GM19351 (cell line): ENCODE measurements around the gene POP7.
"Not testable (repeated sequence)": the region's sequence is repeated elsewhere in the genome, so short reads cannot be mapped to it uniquely, and the experiment has no call there.

ENCODE experiments used
- ATAC-seq: cut with Tn5 transposase; IDR thresholded peaks from one replicate; pipeline ENCODE4 v1.9.1; 2021; ENCODE audit warnings: mild to moderate bottlenecking, moderate library complexity; ENCODE audit not compliant: unreplicated experiment

The POP7 gene

GRCh38 chr7:100705753-100706671 lies at the start of gene POP7:
POP7 (plus strand) TSS chr7:100706121; CDS start chr7:100706831, 710 bp downstream.
- peak; percentile 84 for ATAC-seq

DNA sequence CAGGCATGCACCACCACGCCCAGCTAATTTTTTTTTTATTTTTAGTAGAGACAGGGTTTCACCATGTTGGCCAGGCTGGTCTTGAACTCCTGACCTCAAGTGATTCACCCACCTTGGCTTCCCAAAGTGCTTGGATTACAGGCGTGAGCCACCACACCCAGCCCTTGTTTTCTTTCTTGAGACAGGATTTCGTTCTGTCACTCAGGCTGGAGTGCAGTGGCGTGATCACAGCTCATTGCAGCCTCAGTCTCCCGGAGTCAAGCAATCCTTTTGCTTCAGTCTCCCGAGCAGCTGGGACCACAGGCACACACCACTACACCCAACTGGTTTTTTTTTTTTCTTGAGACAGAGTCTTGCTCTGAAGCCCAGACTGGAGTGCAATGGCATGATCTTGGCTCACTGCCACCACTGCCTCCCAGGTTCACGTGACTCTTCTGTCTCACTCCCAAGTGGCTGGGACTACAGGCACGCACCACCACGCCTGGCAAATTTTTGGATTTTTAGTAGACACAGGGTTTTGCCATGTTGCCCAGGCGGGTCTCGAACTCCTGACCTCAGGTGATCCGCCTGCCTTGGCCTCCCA lies 43.6 kb upstream of the POP7 start:
- ATAC-seq = not testable (repeated sequence)

- no peak for ATAC-seq
Measured at GRCh38 chr7:100665168-100665726, 40.7 kb upstream of the POP7 start.

GRCh38 chr7:100667331-100668068 lies 38.4 kb upstream of the POP7 start:
- ATAC-seq = no peak

GRCh38 chr7:100668069-100668449 lies 37.9 kb upstream of the POP7 start:
- ATAC-seq = no peak

DNA sequence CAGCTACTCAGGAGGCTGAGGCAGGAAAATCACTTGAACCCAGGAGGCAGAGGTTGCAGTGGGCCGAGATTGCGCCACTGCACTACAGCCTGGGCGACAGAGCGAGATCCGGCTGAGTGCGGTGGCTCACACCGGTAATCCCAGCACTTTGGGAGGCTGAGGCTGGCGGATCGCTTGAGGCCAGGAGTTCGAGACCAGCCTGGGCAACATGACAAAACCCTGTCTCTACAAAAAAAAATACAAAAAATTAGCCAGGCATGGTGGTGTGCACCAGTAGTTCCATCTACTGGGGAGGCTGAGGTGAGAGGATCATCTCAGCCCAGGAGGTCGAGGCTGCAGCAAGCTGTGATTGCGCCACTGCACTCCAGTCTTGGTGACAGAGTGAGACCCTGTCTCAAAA lies 36.8 kb upstream of the POP7 start:
- ATAC-seq = not testable (repeated sequence)

DNA sequence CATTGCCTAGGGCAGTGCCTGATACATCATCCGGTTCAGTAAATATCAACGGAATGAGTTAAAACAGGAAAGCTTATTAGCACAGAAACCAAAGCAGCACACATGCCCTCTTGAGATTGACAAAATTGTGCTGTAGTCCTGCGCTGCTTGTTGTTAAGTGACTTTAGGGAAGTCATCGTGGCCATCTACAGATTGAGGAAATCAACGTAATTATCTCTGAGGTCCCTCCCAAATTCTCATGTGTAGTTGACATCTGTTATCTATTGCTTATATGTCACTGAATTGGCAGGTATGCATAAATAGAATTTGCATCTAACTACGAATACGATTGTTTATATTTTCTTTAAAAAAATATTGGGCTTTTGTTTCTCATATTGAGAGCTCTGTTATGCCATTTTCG lies 35.8 kb upstream of the POP7 start:
- ATAC-seq = no peak

- ATAC-seq = no peak
Measured at GRCh38 chr7:100671353-100672327, 34.3 kb upstream of the POP7 start.

- ATAC-seq = peak; percentile 48
Measured at GRCh38 chr7:100673302-100673941, 32.5 kb upstream of the POP7 start, which contains the start of gene GNB2. GNB2 (plus strand) TSS chr7:100673740; CDS start chr7:100676266, 2,526 bp downstream.

DNA sequence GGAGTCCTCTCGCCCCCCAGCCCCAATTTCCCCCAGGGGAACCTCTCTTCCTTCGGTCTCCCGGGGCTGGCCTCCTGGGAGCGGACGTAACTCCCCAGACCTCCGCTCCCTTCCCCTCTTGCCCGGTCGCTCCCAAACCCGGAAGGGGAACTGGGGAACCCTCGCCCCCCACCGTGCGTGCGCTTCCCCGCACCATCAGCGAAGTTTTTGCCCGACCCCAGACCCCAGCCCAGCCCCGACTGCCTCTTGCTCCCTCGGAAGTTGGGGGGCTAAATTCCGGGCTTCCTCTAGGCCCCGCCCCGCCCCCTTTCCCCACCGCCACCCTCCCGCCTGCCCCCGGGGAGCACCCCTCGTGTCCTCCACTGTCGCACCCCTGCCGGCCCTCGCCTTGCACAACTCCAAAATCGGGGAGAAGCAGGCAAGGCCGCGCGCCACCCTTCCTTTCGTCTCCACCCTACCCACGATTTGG lies 31.9 kb upstream of the POP7 start:
- no peak for ATAC-seq

DNA sequence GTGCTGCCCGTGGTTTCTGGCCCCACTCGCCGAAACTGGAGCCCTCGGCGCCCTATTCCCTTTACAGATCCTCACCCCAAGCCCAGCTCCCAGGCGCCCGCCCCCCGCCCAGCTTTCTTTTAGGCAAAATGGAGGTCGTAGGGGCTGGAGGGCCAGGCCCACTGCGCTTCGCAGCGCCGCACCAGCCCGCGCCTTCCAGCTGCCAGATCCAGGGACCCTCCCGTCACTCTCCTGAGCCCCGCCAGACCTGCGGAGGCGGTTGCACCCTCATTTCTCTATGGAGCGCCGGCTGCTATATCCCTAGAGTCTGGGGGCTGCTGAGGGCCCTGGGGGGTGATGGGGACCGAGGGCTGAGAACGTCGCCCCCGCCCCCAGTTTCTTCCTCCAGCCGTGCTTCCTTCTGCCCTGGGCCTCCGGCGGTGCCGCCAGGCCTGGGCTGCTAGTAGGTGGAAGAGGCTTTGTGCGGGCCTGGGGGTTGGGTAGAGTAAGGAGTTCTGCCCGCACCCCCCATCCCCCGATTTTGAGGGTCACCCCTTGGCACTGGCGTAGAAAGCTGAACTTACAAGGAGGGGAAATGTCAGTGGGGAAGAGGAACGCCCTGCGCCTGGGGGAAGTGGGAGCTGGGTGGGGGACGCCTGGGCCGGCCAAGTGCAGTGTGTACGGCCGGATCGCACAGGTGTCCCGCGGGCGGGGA lies 31.4 kb upstream of the POP7 start:
- ATAC-seq = no peak

- peak; percentile 5 for ATAC-seq
Measured at GRCh38 chr7:100675105-100675451, 30.8 kb upstream of the POP7 start.

DNA sequence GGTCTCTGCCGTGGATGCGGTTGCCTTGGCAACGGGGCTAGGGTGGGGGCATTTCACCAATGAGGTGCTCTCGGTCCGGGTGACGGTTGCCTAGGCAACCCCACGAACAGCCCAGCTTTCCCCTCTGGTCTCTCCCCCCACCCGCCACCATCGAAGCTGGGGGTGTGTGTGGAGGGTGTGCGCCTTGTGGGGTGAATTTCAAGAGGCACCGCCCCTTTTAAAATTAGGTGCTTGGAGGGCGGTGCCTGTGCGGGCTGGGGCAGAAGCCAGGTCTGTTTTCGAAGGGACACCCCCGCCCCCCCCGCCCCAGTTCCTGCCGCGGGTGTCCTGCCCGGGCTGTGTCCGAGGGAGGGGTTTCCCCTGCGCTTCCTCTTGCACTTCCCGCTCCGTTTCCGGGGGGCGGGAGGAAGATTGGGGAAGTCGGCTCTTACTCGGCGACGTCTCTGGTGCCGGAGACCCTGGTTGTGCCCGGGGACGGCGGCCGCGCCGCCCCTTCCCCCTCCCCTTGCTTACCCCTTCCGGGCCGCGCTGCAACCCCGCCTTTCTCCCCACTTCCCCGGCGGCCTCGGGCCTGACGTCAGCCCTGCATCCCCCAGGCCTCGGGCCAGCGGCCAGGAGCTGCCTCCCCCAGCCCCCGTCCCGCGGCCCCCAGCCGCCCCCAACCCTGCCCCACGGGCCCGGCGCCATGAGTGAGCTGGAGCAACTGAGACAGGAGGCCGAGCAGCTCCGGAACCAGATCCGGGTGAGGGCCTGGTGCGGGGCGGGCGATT lies 30.2 kb upstream of the POP7 start:
- peak; percentile 43 for ATAC-seq

DNA sequence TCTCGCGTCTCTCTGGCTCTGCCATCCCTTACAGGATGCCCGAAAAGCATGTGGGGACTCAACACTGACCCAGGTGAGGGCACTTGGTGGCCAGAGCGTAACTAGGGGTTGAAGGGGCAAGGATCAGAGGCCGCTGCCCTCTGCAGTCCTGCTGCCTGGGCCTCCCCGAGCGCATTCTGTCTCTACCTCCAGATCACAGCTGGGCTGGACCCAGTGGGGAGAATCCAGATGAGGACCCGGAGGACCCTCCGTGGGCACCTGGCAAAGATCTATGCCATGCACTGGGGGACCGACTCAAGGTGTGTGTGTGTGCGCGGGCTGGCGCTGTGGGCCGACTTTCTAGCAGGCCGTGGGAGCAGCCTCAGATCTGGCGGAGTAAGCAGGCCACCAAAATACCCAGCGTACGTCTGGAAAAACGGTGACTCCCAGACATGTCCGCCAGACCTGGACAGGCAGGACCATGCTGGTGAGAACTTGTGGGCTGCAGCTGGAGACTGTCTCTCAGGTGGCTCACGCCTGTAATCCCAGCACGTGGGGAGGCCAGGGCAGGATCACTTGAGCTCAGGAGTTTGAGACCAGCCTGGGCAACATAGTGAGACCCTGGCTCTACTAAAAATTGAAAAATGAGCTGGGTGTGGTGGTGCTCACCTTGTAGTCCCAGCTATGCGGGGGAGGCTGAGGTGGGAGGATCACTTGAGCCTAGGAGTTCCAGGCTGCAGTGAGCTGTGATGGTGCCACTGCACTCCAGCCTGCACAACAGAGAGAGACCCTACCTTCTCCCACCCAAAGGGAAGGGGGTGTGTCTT lies 29.2 kb upstream of the POP7 start:
- ATAC-seq = no peak

- no peak for ATAC-seq
Measured at GRCh38 chr7:100677308-100678267, 28.3 kb upstream of the POP7 start.

DNA sequence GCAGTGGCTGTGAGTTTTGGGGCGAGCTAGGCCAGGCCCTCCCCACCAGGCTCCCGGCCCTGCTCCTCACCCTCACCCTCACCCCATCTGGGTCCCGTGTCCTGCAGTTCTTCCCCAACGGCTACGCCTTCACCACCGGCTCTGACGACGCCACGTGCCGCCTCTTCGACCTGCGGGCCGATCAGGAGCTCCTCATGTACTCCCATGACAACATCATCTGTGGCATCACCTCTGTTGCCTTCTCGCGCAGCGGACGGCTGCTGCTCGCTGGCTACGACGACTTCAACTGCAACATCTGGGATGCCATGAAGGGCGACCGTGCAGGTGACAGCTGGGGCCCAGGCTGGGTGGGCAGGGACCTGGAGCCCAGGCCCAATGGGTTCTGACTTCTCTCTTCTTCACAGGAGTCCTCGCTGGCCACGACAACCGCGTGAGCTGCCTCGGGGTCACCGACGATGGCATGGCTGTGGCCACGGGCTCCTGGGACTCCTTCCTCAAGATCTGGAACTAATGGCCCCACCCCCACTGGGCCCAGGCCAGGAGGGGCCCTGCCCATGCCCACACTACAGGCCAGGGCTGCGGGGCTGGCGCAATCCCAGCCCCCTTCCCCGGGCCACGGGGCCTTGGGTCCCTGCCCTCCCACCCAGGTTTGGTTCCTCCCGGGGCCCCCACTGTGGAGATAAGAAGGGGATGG lies 27.5 kb upstream of the POP7 start:
- ATAC-seq = no peak
